Endothelial cell of hepatic sinusoid (primary cell): ENCODE measurements around the gene CLCN7.

Experiments
- in situ Hi-C: cut with HindIII; loops from 2 replicates; pipeline ENCODE4 v1.10.0; 2017; ENCODE audit warnings: low sequenced_read_pairs

Gene CLCN7

DNA sequence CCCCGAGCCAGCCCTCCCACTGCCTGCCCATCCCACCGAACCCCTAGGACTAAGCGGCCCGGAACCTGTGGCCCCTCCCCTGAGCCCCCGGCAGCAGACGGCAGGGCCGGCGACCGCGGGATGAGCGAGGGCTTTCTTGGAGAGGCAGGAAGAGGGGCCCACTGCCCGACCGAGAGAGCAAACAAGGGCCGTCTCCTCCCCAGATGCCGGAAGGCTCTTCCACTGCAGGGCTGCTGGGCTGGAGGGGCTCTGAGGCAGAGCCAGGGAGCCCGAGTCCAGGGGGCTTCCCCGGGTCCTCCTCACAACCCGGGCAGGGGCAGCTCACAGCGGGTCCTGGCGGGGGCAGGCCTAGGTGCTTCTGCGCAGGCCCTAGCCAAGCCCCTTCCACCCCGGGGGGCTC, 41.1 kb downstream of the CLCN7 start:
- in situ Hi-C loops = loop anchor here (10.0 kb wide), 1 partner anchor 51 kb away; the partner anchor contains the start of gene PTX4

DNA sequence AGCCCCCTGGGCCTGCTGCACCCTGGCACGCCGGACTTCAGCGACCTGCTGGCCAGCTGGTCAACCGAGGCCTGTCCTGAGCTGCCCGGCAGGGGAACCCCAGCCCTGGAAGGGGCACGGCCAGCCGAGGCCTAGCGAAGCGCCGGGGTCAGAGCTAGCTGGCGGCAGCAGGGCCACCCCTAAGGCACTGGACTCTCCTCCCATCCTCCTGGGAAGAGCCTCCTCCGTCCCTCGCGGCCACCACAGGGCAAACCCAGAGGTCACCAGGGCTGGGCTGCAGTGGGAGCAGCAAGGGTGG, 41.6 kb downstream of the CLCN7 start:
- in situ Hi-C loops = loop anchor here (10.0 kb wide), 1 partner anchor 52 kb away; the partner anchor contains the start of gene PTX4

DNA sequence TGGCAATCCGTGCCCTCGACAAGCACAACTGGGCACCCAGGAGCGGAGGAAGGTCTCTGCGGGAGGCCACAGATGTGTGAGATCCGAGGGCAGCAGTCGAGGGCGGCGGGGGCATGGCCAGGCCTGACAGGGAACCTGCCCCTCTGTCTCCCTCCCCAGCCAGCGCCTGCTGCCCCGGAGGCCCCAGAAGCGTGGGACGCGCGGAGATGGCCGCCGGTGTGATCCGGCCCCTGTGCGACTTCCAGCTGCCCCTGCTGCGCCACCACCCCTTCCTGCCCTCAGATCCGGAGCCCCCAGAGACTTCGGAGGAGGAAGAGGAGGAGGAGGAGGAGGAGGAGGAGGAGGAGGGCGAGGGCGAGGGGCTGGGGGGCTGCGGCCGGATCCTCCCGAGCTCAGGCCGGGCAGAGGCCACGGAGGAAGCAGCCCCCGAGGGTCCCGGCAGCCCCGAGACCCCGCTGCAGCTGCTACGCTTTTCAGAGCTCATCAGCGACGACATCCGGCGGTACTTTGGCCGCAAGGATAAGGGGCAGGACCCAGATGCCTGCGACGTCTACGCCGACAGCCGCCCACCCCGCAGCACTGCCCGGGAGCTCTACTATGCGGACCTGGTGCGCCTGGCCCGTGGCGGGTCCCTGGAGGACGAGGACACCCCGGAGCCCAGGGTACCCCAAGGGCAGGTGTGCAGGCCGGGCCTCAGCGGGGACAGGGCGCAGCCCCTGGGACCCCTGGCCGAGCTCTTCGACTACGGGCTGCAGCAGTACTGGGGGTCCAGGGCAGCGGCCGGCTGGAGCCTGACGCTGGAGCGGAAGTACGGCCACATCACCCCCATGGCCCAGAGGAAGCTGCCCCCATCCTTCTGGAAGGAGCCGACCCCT, 42.2 kb downstream of the CLCN7 start:
- in situ Hi-C loops = loop anchor here (10.0 kb wide), 1 partner anchor 52 kb away; the partner anchor contains the start of gene PTX4

DNA sequence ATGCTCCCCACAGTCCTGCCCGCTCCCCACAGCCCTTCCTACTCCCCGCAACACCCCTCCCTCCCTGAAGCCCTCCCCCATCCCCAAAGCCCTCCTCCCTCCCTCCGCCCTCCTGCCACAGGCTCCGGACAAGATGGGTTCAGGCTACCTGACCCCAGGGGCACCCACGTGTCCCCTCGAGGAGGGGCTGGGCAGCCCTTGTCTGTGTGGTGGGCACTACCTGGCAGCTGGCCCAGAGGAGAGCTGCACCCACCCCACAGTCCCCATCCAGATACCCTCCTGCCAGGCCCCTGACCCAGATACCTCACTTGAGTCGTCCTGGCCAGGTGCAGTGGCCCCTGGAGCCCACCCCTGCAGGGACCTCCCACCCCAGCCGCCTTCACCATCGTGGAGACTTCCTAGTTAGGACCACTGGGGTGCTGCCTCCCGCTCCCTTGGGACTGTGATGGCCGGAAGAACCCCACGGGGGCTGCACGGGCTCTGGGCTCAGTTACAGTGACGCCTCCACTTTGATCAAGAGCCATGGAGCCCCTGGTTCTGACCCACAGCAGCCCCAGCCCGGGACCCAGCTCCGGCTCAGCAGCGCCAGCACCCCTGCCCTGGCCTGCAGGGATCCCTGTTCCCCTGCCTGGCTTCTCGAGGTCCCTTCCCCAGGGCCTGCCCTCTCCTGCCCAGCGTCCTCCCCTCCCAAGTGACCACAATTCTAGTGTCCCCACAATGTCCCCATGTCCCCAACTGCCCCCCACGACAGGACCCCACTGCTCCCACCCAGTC, 43.1 kb downstream of the CLCN7 start:
- in situ Hi-C loops = loop anchor here (10.0 kb wide), 1 partner anchor 53 kb away; the partner anchor contains the start of gene PTX4

DNA sequence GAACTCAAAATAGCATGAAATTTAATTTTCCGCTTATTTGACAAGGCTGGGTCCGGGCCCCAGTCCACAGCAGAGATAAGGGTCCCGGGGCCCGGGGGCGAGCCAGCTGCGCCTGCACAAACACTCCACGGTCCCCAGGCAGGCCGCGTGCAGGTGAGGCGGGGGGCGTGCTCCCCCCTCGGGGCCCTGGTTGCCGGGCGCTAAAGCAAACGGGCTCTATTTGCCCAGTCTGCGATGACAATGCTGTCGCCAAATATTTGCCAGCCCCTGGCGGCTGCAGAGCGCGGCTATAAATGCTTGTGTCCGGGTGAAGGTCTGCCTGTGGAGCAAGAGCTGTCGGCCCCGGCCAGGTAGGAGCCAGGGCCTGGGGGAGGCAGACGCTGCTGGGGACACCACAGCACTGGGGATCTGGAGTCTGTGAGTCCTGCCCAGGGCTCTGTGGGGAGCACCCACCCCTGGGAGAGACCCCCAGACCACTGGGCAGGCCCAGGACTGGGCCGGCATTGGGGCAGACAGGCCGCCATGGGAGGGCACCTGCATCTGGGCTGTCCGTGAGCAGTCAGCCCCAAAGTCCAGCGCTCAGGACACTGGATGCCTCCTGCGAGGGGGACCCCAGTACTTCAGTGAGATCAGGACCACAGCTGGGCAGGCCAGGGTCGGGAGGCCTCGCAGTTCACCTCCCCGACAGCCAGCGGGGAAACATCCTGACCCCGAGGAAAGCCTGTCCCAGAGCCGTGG, 43.9 kb downstream of the CLCN7 start, which contains the start of gene PERCC1:
Gene PERCC1 (plus strand): TSS at position 320 of the 738 bp plus-strand sequence. CDS start 1,516 bp downstream, outside the sequence.
- in situ Hi-C loops = loop anchor here (10.0 kb wide), 1 partner anchor 54 kb away; the partner anchor contains the start of gene PTX4

DNA sequence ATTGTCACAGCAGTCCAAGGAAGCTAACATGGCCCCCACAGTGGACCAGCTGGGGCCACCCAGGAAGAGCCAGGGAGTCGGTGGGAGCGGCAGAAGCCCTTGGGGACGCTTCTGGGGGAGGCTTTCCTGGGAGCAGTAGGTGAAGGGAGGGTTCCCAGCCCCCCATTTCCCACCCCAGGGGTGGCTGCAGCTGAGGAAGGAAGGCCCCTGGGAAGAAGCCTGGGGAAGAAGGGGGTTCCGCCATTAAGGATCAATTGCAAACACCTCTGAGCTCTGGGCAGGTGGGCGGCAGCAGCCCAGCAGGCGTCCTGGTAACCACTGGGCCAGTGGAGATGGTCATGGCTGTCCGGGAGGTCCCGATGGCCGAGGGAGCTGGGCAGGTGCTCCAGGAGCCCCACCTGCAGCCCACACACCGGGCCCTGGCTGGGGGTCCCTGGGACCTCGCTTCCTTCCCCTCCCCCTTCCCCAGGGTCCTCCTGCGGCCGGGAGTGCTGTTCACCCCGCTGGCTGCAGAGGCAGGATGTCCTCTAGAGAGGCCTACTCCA, 44.5 kb downstream of the CLCN7 start:
- in situ Hi-C loops = loop anchor here (10.0 kb wide), 1 partner anchor 55 kb away; the partner anchor contains the start of gene PTX4

DNA sequence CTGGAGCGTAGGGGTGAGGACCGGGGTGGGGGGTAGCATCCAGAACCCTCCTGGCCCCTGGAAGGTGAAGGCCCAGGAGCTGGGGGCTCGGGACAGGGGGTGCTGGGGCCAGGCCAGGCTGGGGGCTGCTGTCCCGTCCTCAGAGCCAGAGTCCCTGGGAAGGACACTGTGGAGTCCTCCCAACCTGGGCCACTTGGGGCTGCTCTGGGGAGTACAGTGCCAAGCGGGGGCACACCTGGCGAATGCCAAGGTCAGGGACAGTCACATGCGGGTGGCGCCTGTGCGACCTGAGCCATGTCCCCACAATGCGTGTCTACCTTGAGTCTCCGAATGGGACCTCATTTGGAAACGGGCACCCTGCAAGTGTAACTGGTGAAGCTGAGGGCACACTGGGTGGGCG, 45.2 kb downstream of the CLCN7 start:
- in situ Hi-C loops = loop anchor here (10.0 kb wide), 1 partner anchor 55 kb away; the partner anchor contains the start of gene PTX4

DNA sequence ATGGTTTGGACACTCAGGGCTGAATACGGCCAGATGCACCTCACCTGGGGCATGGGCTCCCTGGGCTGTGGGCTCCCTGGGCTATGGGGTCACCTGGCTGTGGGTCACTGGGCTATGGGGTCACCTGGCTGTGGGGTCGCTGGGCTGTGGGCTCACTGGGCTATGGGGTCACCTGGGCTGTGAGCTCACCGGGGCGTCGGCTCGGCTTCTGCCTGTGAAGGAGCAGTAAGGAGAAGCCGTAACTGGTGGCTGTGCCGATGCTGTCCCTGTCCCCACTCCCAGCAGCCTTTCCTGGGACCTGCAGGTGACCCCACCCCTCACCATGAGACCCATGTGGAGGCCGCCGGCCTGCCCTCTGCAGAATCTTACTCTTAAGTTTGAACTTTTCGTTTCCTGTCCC, 45.8 kb downstream of the CLCN7 start:
- in situ Hi-C loops = no loop called here

DNA sequence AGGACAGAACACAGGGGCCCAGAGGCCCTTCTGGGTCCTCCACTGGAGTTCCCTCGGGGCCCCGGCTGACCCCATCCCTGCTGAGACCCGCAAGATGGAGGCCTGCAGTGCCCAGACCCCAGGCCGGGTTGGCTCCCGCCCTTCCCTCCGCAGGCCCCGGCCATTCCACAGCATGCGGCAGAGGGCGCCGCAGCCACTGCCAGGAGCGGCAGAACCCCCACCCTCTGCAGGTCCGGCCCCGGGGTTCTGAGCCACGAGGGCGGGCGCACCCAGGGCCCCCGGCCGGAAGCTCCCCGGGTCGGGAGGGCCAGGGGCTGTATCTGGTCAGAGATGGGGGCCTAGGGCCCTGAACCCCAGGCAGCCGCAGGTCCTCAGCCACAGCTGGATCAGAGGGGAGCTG, 46.3 kb downstream of the CLCN7 start:
- in situ Hi-C loops = no loop called here

DNA sequence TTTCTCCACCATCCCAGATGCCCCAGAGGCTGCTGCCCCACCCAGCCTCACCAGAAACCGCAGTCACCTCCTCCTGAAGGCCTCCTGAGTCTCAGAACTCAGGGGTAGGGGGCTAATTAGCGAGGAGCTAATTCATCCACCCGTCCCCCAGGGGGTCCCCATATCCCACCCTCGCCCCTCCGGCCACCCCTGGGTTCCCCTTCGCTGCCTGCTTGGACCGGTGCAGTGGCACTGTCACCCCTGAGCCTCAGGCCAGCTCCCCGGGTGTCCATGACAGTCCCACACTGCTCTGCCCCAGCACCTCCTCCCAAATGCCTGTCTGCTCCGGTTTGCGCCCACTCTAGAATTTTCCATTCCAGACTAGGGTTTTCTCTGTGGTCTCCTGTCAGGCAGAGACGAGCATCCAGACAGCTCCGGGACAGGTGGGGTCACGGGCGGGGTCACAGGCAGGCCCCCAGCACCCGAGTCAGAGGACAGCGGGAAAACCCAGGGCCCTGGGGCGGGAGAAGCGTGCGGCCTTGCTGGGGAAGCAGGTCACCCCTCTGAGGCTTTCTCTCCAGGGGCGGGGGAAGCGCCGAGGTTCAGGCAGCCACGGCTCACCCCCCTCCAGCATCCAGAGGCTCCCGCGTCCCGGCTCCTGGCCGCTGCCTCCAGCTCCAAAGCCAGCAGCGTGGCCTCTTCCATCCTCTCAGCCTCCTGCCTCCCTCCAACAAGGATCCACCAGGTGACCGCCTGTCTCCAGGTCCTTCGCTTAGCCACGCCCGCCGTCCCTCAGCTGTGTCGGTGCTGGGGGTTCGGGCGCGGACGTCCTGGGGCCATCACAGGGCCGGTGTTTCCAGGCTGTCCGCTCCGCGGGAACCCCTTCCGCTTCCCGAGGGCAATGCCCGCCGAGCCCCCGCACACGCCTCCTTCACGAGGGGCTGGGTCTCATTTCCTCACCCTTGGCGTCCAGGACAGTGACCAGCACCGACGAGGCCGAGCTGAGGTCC, 47.1 kb downstream of the CLCN7 start:
- in situ Hi-C loops = no loop called here

DNA sequence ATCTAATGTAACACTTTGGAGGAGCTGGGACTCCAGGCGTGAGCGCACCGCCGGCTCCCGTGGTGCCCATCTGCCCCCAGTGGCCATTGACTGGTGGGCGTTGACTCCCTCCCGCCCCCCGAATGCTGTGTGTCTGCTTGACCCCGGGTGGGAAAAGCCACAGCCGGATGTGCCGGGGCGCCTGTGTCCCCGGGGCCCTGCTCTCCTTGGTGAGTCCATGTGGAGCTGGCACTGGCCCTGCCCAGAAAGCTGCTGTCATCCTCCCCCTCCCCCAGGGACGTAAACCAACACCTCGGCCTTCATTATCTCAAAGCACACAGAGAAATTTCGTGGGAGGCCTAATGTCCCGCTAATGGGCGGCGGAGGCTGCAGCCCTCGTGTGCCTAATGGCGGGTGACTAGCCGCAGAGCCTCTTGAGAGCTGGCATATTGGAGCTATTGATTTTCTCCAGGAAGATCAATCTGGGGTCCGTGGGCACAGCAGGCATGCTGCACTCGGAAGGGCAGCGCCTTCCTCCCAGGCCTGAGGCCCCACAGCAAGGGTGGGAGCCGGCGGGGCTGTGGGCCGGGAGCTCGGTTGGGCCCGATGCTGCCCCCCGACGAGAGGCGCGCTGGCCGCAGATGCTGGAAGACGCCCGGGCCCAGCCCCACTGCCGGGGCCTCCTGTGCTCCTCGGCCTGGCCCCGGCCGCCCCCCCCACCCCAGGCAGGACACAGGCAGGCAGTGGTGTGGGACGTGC, 47.9 kb downstream of the CLCN7 start:
- in situ Hi-C loops = no loop called here

DNA sequence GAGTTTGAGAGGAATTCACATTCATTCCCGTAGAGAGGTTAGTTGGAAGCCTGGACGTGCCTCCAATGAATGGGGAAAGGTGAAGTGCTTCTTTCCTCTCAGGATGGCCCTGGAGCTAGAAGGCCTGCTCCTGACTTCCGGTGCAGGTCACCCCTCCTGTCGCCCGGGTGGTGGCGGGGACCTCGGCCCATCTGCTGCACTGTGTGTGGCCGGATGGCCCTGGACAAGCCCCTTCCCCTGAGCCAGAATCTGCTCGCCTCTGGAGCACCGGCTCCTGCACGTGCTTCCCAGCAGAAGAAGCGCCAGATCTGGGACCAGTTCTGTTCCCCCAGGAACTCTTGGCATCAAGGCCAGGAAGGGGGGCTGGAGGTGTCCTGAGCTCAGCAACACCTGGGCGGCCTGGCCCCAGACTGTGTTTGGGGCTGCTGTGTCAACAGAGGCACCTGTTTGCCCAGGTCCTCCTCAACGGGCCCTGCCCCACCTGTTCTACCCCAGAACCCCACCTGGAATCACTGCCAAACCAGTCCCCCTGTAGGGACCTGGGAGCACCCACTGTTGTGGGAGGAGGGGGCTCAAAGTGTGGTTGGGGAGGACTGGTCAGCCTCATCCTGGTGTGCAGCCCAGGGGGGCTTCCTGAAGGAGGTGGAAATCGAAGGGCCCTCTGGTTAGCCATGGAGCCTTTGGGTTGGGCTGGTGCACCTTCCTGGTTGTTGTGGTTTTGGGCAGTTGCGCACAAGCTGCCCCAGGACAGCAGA, 49.0 kb downstream of the CLCN7 start:
- in situ Hi-C loops = no loop called here

DNA sequence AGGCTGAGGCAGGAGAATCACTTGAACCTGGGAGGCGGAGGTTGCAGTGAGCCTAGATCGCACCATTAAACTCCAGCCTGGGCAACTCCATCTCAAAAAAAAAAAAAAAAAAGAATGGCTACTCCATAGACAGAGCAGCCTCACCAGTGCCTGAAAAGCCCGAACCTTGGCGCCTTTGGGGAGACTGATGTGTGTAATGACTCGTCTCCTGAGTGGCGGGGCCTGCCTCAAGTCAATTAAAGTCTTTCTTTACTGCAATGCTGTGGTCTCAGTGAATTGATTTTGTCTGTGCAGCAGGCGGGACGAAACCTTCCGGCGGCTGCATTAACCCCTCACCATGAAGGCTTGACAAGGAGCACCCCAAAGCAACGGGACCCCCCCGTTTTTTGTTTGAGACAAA, 50.8 kb downstream of the CLCN7 start:
- in situ Hi-C loops = no loop called here

DNA sequence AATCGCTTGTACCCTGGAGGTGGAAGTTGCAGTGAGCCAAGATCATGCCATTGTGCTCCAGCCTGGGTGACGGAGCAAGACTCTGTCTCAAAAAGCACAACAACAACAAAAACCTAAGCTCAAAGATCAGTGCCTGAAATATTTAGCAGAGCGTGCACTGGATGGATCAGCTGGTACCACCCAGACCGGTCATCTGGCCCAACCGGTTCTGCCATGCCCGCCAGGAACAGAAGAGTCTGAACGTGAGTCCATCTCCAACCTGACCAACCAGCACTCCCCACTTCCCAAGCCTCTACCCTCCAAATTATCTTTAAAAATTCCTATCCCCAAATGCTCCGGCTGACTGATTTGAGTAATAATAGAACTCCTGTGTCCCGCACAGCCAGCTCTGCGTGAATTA, 52.8 kb downstream of the CLCN7 start:
- in situ Hi-C loops = no loop called here

DNA sequence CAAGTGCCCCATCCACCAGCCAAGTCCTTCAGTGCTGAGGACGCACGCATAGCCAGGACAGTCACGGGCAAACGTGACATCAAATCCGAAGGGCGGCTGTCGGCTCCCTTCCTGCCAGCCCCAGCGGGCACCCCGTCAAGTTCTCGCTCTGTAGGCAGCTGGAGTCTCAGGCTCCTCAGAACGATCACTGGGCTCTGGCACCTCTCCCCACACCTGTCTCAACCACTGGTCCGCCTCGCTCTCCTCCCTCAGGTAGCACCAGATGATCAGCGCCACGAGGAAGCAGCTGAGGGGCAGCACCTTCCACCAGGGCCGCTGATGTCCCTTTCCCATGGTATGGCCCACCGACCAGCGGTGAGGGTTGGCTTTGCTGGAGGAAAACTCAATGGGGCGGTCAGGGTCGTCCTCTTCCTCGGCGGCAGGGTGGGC, 54.7 kb downstream of the CLCN7 start:
- in situ Hi-C loops = no loop called here

DNA sequence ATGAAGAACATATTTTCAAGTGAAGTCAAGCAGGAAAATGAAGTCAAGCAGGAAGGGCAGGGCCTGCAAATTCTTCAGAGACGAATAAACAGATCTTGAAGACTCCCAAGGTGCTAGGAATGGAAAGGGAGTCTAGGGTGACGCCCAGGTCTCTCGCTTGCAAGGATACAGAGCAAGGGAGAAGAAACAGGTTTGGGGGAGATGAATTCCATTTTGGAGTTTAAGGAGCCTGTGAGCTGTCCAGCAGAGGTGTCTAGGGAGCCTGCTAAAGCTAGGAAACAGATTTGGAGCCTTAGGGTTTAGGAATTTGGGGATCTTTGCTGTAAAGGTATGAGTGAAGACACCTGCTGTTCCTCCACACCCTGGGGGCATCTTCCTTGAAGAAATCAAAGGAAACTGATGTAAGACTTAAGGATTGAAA, 58.3 kb downstream of the CLCN7 start:
- in situ Hi-C loops = no loop called here

DNA sequence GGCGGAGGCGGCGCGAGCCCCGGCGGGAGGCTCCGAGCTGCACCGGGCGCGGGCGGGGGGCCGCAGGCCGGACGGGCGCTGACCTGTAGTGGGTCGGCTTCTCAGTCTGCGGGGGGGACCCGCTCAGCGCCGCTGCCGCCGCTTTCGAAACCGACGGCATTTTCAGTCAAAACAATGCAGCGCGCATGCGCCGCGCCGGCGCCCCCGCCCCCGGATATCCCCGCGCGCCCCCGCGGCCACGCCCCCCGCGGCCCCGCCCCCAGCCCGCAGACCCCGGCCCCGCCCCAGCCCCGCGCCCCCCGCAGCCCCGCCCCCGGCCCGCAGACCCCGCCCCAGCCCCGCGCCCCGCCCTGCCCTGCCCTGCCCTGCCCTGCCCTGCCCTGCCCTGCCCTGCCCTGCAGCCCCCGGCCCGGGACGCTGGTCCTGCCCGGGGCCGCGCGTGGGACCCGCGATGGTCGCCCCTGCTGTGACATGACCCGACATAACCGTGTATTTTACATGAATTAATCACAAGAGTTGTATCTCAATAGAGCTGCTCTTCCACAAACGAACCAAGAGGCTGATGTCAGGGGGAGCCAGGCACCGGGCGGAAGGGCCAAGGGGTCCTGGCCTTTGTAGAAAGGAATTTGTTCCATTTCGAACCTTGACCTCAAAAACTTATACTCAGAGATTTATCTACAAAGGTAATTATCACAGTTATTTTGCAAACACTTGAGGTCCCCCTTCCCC, 60.1 kb downstream of the CLCN7 start, which contains the start of gene UNKL:
Gene UNKL (minus strand): TSS at position 173 of the 729 bp plus-strand sequence. CDS start 13 bp downstream, at position 160.
- in situ Hi-C loops = no loop called here
